ENCODE results near the gene TRIM47.
"Not testable (repeated sequence)": the region's sequence is repeated elsewhere in the genome, so short reads cannot be mapped to it uniquely, and the experiment has no call there.

TRIM47 gene

GRCh38 chr17:75856062-75856756 lies 22.2 kb downstream of the TRIM47 start:
- H3K9me3 ChIP-seq = no peaks in the 10 kb centered on the region
- peak overlapping the region; percentile 78 for H3K4me3 ChIP-seq (ENCODE audit: low read depth, low read length)
- peaks cover 5% of the 10 kb centered on the region for H3K4me1 ChIP-seq
- no peak for DNase-seq
- 0 out of 2 replicates have a peak, but pooled peaks have one; percentile 30 for TF ChIP-seq CTCF (IDR thresholded peaks at IDR 0.05; ENCODE audit: low read depth, low read length)
- H3K36me3 ChIP-seq = 0 out of 2 replicates have a peak, but pooled peaks cover 3% of the 10 kb centered on the region
- H3K27me3 ChIP-seq = no peaks in the 10 kb centered on the region

- TF ChIP-seq CTCF (IDR thresholded peaks at IDR 0.05; ENCODE audit: low read depth, low read length) = peak; percentile 34
- H3K4me3 ChIP-seq (ENCODE audit: low read depth, low read length) = peak within 1 kb of the TSS; percentile 78
- peak; percentile 98 for DNase-seq
- no peaks in the 10 kb centered on the region for H3K27me3 ChIP-seq
- 0 out of 2 replicates have a peak, but pooled peaks cover 3% of the 10 kb centered on the region for H3K36me3 ChIP-seq
- peaks cover 5% of the 10 kb centered on the region for H3K4me1 ChIP-seq
- no peaks in the 10 kb centered on the region for H3K9me3 ChIP-seq
Observed at GRCh38 chr17:75855310-75856061, 22.9 kb downstream of the TRIM47 start, which contains the start of gene WBP2. Gene WBP2, minus strand, starts transcription at chr17:75855335. Its CDS starts 38 bp downstream, at chr17:75855297.

GRCh38 chr17:75854881-75855309 lies 23.5 kb downstream of the TRIM47 start:
- peak overlapping the region; percentile 59 for H3K4me3 ChIP-seq (ENCODE audit: low read depth, low read length)
- no peak for TF ChIP-seq CTCF (IDR thresholded peaks at IDR 0.05; ENCODE audit: low read depth, low read length)
- 0 out of 2 replicates have a peak, but pooled peaks cover 3% of the 10 kb centered on the region for H3K36me3 ChIP-seq
- H3K4me1 ChIP-seq = peaks cover 5% of the 10 kb centered on the region
- no peak for DNase-seq
- no peaks in the 10 kb centered on the region for H3K27me3 ChIP-seq
- H3K9me3 ChIP-seq = no peaks in the 10 kb centered on the region

GRCh38 chr17:75854101-75854748 lies 24.2 kb downstream of the TRIM47 start:
- Histone ChIP-seq H3K9me3 (no peaks in the 10 kb centered on the region), H3K4me3 (ENCODE audit: low read depth, low read length) (peak overlapping the region; percentile 59), H3K36me3 (0 out of 2 replicates have a peak, but pooled peaks cover 3% of the 10 kb centered on the region), H3K27me3 (no peaks in the 10 kb centered on the region), H3K4me1 (peaks cover 5% of the 10 kb centered on the region)
- TF ChIP-seq CTCF (IDR thresholded peaks at IDR 0.05; ENCODE audit: low read depth, low read length) = no peak
- DNase-seq = no peak

- Histone ChIP-seq H3K9me3 (no peaks in the 10 kb centered on the region), H3K4me1 (peaks cover 5% of the 10 kb centered on the region), H3K4me3 (ENCODE audit: low read depth, low read length) (no peak overlapping the region), H3K27me3 (no peaks in the 10 kb centered on the region), H3K36me3 (peaks cover 3% of the 10 kb centered on the region; the same call in 1 of the 2 replicates)
- no peak for TF ChIP-seq CTCF (IDR thresholded peaks at IDR 0.05; ENCODE audit: low read depth, low read length)
- DNase-seq = no peak
Observed at GRCh38 chr17:75853433-75853832, 24.9 kb downstream of the TRIM47 start.

- H3K4me3 ChIP-seq (ENCODE audit: low read depth, low read length); DNase-seq; H3K9me3 ChIP-seq; H3K4me1 ChIP-seq; H3K27me3 ChIP-seq: not testable (repeated sequence)
- peaks cover 18% of the 10 kb centered on the region for H3K36me3 ChIP-seq
Observed at GRCh38 chr17:75851693-75851991, 26.7 kb downstream of the TRIM47 start.
